Measurements from ENCODE around the gene LACTBL1.

Gene LACTBL1

GRCh38 chr1:22936681-22937080 is 36.0 kb downstream of the LACTBL1 start:
- DNase-seq: no peak

DNA sequence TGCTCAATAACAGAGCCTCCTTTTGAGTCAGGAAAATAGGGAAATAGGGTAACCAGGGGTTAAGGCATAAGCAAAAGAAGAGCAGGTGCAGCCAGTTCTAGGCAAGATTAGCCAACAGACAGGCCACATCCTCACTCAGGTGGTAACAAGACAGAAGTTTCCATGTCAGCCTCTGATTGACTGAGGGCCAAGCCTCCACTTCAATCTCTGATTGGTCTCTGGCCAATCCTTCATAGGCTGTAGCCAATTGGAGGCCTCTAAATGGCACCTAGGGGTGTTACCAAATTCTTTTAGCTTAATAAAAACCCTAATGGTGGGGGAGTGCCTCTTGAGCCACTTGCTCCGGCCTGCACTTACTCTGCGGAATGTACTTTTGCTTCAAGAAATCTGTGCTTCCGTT is 37.2 kb downstream of the LACTBL1 start:
- no peak for DNase-seq

GRCh38 chr1:22932803-22933470 is 39.7 kb downstream of the LACTBL1 start:
- no peak for DNase-seq

GRCh38 chr1:22930240-22930912 is 42.3 kb downstream of the LACTBL1 start:
- no peak for DNase-seq

GRCh38 chr1:22925111-22925510 is 47.6 kb downstream of the LACTBL1 start:
- no peak for DNase-seq

GRCh38 chr1:22922640-22923039 is 50.0 kb downstream of the LACTBL1 start:
- DNase-seq: no peak

GRCh38 chr1:22921452-22922126 is 51.1 kb downstream of the LACTBL1 start:
- no peak for DNase-seq

GRCh38 chr1:22920734-22921451 is 51.8 kb downstream of the LACTBL1 start:
- DNase-seq: no peak

DNA sequence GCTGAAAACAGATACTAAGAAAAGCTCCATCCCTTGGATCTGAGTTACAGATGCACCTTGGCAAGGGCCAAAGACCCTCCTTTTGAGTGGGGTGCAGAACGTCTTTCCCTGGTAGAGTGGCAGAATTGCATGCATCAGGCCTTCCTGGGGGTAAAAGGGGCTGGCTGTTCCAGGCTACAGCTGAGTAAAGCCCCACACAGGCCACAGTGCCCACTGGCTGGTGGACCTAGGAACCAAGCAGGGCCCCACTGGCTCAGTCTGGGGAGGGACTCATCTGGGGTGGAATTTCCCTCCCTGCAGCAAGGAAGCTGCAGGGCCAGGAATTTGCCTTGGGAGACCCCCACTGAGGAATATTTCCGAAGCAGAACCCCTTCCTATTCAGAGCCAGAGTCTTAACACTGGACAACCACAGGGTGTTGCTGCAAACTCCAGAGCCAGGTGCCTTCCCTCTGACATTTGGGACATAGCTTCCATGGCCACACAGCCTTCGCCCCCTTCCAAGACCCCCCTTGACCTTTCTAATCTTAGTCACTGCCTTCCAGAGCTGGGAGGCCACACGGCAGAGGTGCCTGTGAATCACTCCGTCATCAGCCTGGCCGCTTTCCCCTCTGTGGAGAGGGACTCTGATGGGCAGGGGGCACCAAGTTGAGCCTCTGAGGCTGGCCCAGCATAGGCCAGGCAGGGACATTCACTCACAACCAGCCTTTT is 52.5 kb downstream of the LACTBL1 start:
- no peak for DNase-seq

GRCh38 chr1:22919341-22920025 is 53.2 kb downstream of the LACTBL1 start:
- no peak for DNase-seq

DNA sequence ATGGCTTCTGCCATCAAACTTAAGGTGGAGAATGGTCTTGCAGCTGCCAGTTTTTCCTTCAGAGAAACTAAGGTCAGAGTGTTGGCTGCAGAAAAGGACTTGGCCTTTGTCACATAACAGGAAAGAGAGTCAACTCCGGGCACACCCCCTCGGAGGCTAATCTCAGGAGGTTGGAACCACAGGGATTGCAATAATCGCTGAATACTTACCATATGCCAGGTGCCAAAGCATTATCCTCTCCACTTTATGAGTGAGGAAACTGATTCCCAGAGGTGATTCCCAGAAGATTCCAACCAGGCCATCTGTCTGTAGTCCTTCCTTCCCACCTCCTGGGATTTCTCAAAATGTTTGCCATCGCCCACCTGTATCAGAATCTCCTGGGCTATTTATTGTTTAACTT is 54.0 kb downstream of the LACTBL1 start:
- DNase-seq: no peak

DNA sequence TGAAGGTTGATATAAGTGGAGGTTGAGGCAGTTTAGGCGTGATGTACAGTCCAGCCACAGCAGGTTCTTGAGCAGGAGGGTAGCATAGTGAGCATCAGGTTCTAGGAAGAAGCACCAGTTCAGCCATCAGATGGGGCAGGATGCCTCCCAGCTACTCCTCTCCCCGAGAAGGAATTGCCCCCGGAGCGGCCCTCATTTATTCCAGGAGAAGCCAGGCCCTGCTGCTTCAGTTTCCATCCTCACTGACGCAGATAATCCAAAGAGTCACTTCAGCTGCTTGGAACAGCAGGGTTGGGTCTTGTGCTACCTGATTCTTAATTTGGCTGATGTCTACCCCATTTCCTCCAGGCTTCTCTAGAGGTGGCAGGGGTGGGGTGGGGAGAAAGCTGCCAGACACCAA is 54.7 kb downstream of the LACTBL1 start:
- DNase-seq: no peak

DNA sequence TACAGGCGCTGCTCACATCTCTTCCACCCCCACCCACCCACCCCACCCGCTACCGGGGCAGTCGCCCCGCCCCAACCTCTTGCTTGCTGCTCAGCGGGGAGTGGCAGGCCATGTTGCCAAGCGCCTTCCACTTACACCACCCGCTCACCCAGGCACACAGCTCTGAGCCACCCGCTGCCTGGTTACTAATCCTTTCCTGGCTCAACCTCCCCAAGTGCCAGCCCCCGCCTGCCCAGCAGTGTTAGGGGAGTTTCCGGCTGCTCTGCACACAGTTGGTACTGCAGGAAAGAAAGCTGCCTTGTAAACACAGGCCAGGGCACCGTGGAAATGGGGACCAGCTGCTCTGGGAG is 56.2 kb downstream of the LACTBL1 start:
- DNase-seq: no peak

GRCh38 chr1:22915816-22916470 is 56.7 kb downstream of the LACTBL1 start:
- DNase-seq: no peak

DNA sequence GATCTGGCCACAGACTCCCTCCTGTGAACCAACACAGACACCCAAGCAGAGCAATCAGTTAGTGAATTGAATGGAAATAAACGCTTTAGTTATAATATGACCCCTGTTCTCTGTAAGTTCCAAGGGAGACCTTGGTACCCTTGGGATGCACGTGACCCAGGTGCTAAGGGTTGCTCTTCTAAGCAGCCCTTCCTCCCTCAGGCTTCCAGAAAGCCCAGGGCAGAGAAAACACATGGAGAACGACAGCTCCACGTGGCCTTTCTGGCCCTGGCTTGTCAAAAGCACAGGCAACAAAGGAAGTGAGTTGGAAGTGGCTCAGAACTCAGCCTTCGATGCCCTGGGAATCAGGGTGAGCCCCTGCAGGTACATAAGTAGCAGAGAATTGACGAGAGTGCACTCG is 57.4 kb downstream of the LACTBL1 start:
- no peak for DNase-seq

- no peak for DNase-seq
These were observed 57.9 kb downstream of the LACTBL1 start for GRCh38 chr1:22914633-22915217.

GRCh38 chr1:22914156-22914555 is 58.5 kb downstream of the LACTBL1 start:
- no peak for DNase-seq

- DNase-seq: no peak
These were observed 59.1 kb downstream of the LACTBL1 start for GRCh38 chr1:22913421-22914141.

DNA sequence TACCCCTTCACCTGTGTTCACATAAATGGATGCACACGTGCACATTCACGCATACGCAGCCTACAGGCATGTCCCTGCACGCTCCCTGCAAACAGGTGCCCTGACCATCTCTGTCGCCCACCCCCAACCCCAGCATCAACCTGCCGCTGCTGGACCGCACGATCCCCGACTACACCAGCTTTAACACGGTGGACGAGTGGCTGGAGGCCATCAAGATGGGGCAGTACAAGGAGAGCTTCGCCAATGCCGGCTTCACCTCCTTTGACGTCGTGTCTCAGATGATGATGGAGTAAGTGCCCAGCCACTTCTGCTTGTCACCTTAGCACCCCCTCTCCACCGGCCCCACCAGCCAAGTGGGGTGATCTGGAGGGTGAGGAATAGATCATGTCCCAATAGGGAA is 60.4 kb downstream of the LACTBL1 start:
- no peak for DNase-seq

- DNase-seq: no peak
These were observed 61.5 kb downstream of the LACTBL1 start for GRCh38 chr1:22910986-22911651.
